H9 (cell line): ENCODE measurements around the gene ZNF655. TPM values are rescaled to one million over a fixed set of nuclear protein-coding genes. Genes with fewer than 3 reads are reported as not detected.

ENCODE experiments used
- DNase-seq: peaks from one replicate; pipeline ENCODE4 v3.0.0-alpha.2; 2017
- H2AFZ ChIP-seq: one replicate; pipeline ENCODE4 v1.6.1; 2013; ENCODE audit warnings: mild to moderate bottlenecking, low read length, control low read depth, moderate library complexity
- H2AK5ac ChIP-seq: 2 replicates; pipeline ENCODE4 v1.6.1; 2013; ENCODE audit warnings: low read length, control low read depth, mixed read lengths; ENCODE audit not compliant: insufficient read length
- H2BK120ac ChIP-seq: one replicate; pipeline ENCODE4 v1.6.1; 2013; ENCODE audit warnings: low read depth, mild to moderate bottlenecking, low read length, control low read depth, inconsistent platforms; ENCODE audit not compliant: poor library complexity, severe bottlenecking
- H2BK12ac ChIP-seq: 2 replicates; pipeline ENCODE4 v1.6.1; 2013; ENCODE audit warnings: low read length, control low read depth, mixed read lengths, low read depth; ENCODE audit not compliant: insufficient read length
- H2BK15ac ChIP-seq: 2 replicates; pipeline ENCODE4 v1.6.1; 2013; ENCODE audit warnings: low read depth, low read length, control low read depth
- H2BK20ac ChIP-seq: one replicate; pipeline ENCODE4 v1.6.1; 2013; ENCODE audit warnings: low read depth, mild to moderate bottlenecking, low read length, control low read depth, inconsistent platforms; ENCODE audit not compliant: poor library complexity, severe bottlenecking
- H2BK5ac ChIP-seq: 2 replicates; pipeline ENCODE4 v1.6.1; 2013; ENCODE audit warnings: low read length, control low read depth, mixed read lengths; ENCODE audit not compliant: insufficient read length
- H3K14ac ChIP-seq: 2 replicates; pipeline ENCODE4 v1.6.1; 2013; ENCODE audit warnings: low read length, control low read depth; ENCODE audit not compliant: insufficient read depth
- H3K18ac ChIP-seq: 2 replicates; pipeline ENCODE4 v1.6.1; 2013; ENCODE audit warnings: low read depth, mild to moderate bottlenecking, mixed read lengths, low read length, control low read depth; ENCODE audit not compliant: insufficient read length
- H3K23ac ChIP-seq: 2 replicates; pipeline ENCODE4 v1.6.1; 2013; ENCODE audit warnings: low read length, control low read depth, mixed read lengths, low read depth; ENCODE audit not compliant: insufficient read length
- H3K23me2 ChIP-seq: 2 replicates; pipeline ENCODE4 v1.6.1; 2013; ENCODE audit warnings: low read depth, mild to moderate bottlenecking, mixed read lengths, low read length, control low read depth; ENCODE audit not compliant: insufficient read length, poor library complexity, severe bottlenecking
- H3K27ac ChIP-seq: 2 replicates; pipeline ENCODE4 v1.5.1; 2013; ENCODE audit warnings: low read length, control low read depth, mixed read lengths, low read depth; ENCODE audit not compliant: insufficient read length
- H3K27me3 ChIP-seq: 2 replicates; pipeline ENCODE4 v1.6.1; 2013; ENCODE audit warnings: low read length, control low read depth, inconsistent platforms; ENCODE audit not compliant: insufficient read depth
- H3K4ac ChIP-seq: 2 replicates; pipeline ENCODE4 v1.6.1; 2013; ENCODE audit warnings: low read depth, mild to moderate bottlenecking, control low read depth, inconsistent platforms, low read length, moderate library complexity
- H3K4me1 ChIP-seq: 2 replicates; pipeline ENCODE4 v1.6.1; 2013; ENCODE audit warnings: low read length, control low read depth, inconsistent platforms; ENCODE audit not compliant: insufficient read depth
- H3K4me2 ChIP-seq: 2 replicates; pipeline ENCODE4 v1.6.1; 2013; ENCODE audit warnings: low read length, control low read depth, mixed read lengths; ENCODE audit not compliant: insufficient read length, insufficient read depth
- H3K56ac ChIP-seq: 2 replicates; pipeline ENCODE4 v1.6.1; 2013; ENCODE audit warnings: low read depth, mild to moderate bottlenecking, mixed read lengths, low read length, control low read depth; ENCODE audit not compliant: insufficient read length
- H3K79me1 ChIP-seq: 2 replicates; pipeline ENCODE4 v1.6.1; 2013; ENCODE audit warnings: low read depth, mild to moderate bottlenecking, moderate library complexity, low read length, control low read depth, inconsistent platforms; ENCODE audit not compliant: insufficient read depth, poor library complexity, severe bottlenecking
- H3K79me2 ChIP-seq: 2 replicates; pipeline ENCODE4 v1.6.1; 2013; ENCODE audit warnings: low read length, control low read depth, inconsistent platforms; ENCODE audit not compliant: insufficient read depth
- H3K9ac ChIP-seq: 2 replicates; pipeline ENCODE4 v1.6.1; 2013; ENCODE audit warnings: low read length, control low read depth, mixed read lengths; ENCODE audit not compliant: insufficient read length; ENCODE audit errors: extremely low read depth
- H3K9me3 ChIP-seq: one replicate; pipeline ENCODE4 v1.6.1; 2013; ENCODE audit warnings: low read depth, low read length, inconsistent platforms; ENCODE audit not compliant: control insufficient read depth
- H3T11ph ChIP-seq: one replicate; pipeline ENCODE4 v1.6.1; 2013; ENCODE audit warnings: mild to moderate bottlenecking, low read length, control low read depth, inconsistent platforms
- H4K20me1 ChIP-seq: one replicate; pipeline ENCODE4 v1.6.1; 2013; ENCODE audit not compliant: control insufficient read depth, insufficient read length, insufficient read depth
- H4K5ac ChIP-seq: 2 replicates; pipeline ENCODE4 v1.6.1; 2013; ENCODE audit warnings: low read depth, mild to moderate bottlenecking, mixed read lengths, low read length, control low read depth; ENCODE audit not compliant: insufficient read length
- H4K8ac ChIP-seq: replicated peaks from 2 replicates; pipeline ENCODE4 v1.6.1; 2013; ENCODE audit warnings: low read length, control low read depth, mixed read lengths, low read depth; ENCODE audit not compliant: insufficient read length
- H4K91ac ChIP-seq: 2 replicates; pipeline ENCODE4 v1.6.1; 2013; ENCODE audit warnings: low read depth, mild to moderate bottlenecking, moderate library complexity, mixed read lengths, low read length, control low read depth; ENCODE audit not compliant: insufficient read length
- H3K27ac Mint-ChIP-seq, 3 experiments: 2 replicates in 2 of 3; 3 replicates in 1 of 3; pipeline ENCODE4 v1.8.0; 2020 to 2021; ENCODE audit warnings: mixed read lengths in 3 of 3, mild to moderate bottlenecking in 1 of 3, moderate library complexity in 1 of 3
- H3K27me3 Mint-ChIP-seq: 2 replicates; pipeline ENCODE4 v1.8.0; 2021; ENCODE audit warnings: low read depth, mild to moderate bottlenecking, moderate library complexity, mixed read lengths
- H3K36me3 Mint-ChIP-seq, 3 experiments: 2 replicates in 2 of 3; 3 replicates in 1 of 3; pipeline ENCODE4 v1.8.0; 2020 to 2021; ENCODE audit warnings: low read depth in 3 of 3, mixed read lengths in 3 of 3; ENCODE audit not compliant: insufficient read depth in 1 of 3
- H3K4me1 Mint-ChIP-seq, 2 experiments: 2 replicates each; pipeline ENCODE4 v1.8.0; 2020; ENCODE audit warnings: mixed read lengths in 2 of 2
- H3K4me3 Mint-ChIP-seq, 2 experiments: 2 replicates in 1 of 2; 3 replicates in 1 of 2; pipeline ENCODE4 v1.8.0; 2020 to 2021; ENCODE audit warnings: mild to moderate bottlenecking in 2 of 2, mixed read lengths in 2 of 2, moderate library complexity in 1 of 2
- H3K9me3 Mint-ChIP-seq, 2 experiments: 2 replicates in 1 of 2; 3 replicates in 1 of 2; pipeline ENCODE4 v1.8.0; 2020; ENCODE audit warnings: mild to moderate bottlenecking in 2 of 2, mixed read lengths in 2 of 2, moderate library complexity in 1 of 2
- CTCF ChIP-seq: fragments of 200-600 bp; sonication (generic); conservative IDR thresholded peaks from 3 replicates; pipeline ENCODE4 v1.8.0; 2021; ENCODE audit warnings: antibody characterized with exemption, mild to moderate bottlenecking
- WGBS: extraction: QIAGEN DNeasy Blood & Tissue Kit; methylation state at CpG from one replicate; pipeline ENCODE4 v1.1.7; 2013; ENCODE audit warnings: missing lambda C conversion rate, low lambda C conversion rate, mixed read lengths; ENCODE audit not compliant: insufficient read length; ENCODE audit errors: extremely low coverage; 5-methylcytosine and 5-hydroxymethylcytosine counted together
- total RNA-seq: library from RNA; stranded (reverse); gene quantifications from 2 replicates; pipeline ENCODE4 v1.2.1, GENCODE V29; 2021

ZNF655 gene
- total RNA-seq, 1 experiment from 2014 or later, result 49.2 TPM

DNA sequence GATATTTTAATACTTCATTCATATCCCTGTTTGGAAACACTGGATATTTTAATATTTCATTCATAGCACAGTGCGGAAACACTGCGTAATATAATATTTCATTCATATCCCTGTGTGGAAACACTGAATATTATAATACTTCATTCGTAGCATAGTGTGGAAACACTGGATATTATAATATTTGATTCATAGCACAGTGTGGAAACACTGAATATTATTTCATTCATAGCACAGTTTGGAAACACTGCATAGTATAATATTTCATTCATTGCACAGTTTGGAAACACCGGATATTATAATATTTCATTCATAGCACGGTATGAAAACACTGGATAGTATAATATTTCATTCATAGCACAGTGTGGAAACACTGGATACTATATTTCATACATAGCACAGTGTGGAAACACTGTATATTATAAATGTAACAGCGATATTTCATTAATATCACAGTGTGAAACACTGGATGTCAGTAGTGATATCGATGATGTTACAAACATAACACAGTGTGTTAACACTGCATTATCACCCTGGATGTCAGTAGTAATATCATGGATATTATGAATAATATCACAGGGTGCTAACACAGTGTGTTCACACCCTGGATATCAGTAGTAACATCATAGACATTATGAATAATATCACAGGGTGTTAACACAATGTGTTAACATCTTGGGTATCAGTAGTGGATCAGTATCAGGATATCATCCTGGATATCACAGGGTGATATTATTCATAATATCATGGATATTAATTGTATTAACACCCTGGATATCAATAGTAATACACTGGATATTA lies 36.7 kb downstream of the ZNF655 start:
- DNase-seq, result no peak
- H3K27ac ChIP-seq, result no peak overlapping the region
- no peak overlapping the region for H2BK120ac ChIP-seq
- no peak overlapping the region for H3K9ac ChIP-seq
- H3K79me1 ChIP-seq, result no peaks in the 10 kb centered on the region
- H3K23me2 ChIP-seq, result no peaks in the 10 kb centered on the region
- H3K14ac ChIP-seq, result no peak overlapping the region
- H3K36me3 Mint-ChIP-seq, result no peaks in the 10 kb centered on the region
- no peak overlapping the region for H3K18ac ChIP-seq
- H3K4ac ChIP-seq, result no peak overlapping the region
- no peaks in the 10 kb centered on the region for H3K4me1 ChIP-seq
- H3K56ac ChIP-seq, result no peak overlapping the region
- H2BK12ac ChIP-seq, result no peak overlapping the region
- no peak overlapping the region for H3K4me2 ChIP-seq
- no peak overlapping the region for H4K5ac ChIP-seq
- no peaks in the 10 kb centered on the region; a peak in 1 of 5 replicates for H3K9me3 Mint-ChIP-seq
- H2BK15ac ChIP-seq, result no peak overlapping the region
- H3K27me3 Mint-ChIP-seq, result peaks cover 2% of the 10 kb centered on the region; the same call in 1 of the 2 replicates
- H3K27ac Mint-ChIP-seq, result no peak overlapping the region
- H3K23ac ChIP-seq, result no peak overlapping the region
- H2AFZ ChIP-seq, result no peak overlapping the region
- no peak overlapping the region for H2AK5ac ChIP-seq
- TF ChIP-seq CTCF, result no peak
- no peaks in the 10 kb centered on the region for H3K79me2 ChIP-seq
- H4K8ac ChIP-seq, result no peak overlapping the region
- no peak overlapping the region for H2BK20ac ChIP-seq
- H3K4me1 Mint-ChIP-seq, result no peaks in the 10 kb centered on the region
- no peak overlapping the region for H3T11ph ChIP-seq
- H3K4me3 Mint-ChIP-seq, result no peak overlapping the region
- no CpG with 5 or more reads among the region's 7 CpGs for WGBS
- no peak overlapping the region for H4K91ac ChIP-seq
- no peaks in the 10 kb centered on the region for H3K9me3 ChIP-seq
- H3K27me3 ChIP-seq, result no peaks in the 10 kb centered on the region
- no peak overlapping the region for H2BK5ac ChIP-seq
- no peaks in the 10 kb centered on the region for H4K20me1 ChIP-seq
